ENCODE results near the gene ITGA8. TPM values are rescaled to one million over a fixed set of nuclear protein-coding genes. Genes with fewer than 3 reads are reported as not detected.

ITGA8 gene
- polyA plus RNA-seq, 12 donors: 7.0 to 12.9 (median 9.4) TPM; not detected in 1

GRCh38 chr10:15737656-15738055 is 17.9 kb upstream of the ITGA8 start:
- DNase-seq: no peak

- peak; percentile 90 for DNase-seq
These were observed 16.0 kb upstream of the ITGA8 start for GRCh38 chr10:15735763-15736162.

GRCh38 chr10:15730341-15730740 is 10.6 kb upstream of the ITGA8 start:
- no peak for DNase-seq

- DNase-seq: no peak
These were observed 10.2 kb upstream of the ITGA8 start for GRCh38 chr10:15729890-15730289.

GRCh38 chr10:15726042-15726441 is 6.3 kb upstream of the ITGA8 start:
- DNase-seq: no peak

GRCh38 chr10:15725603-15726002 is 5.9 kb upstream of the ITGA8 start:
- DNase-seq: no peak

- DNase-seq: no peak
These were observed 5.0 kb upstream of the ITGA8 start for GRCh38 chr10:15724683-15725082.

- no peak for DNase-seq
These were observed 4.1 kb upstream of the ITGA8 start for GRCh38 chr10:15723803-15724202.

GRCh38 chr10:15720635-15721287 is 1.0 kb upstream of the ITGA8 start:
- DNase-seq: no peak

GRCh38 chr10:15719049-15719898 is 448 bp downstream of the ITGA8 start:
- DNase-seq: no peak

- no peak for DNase-seq
These were observed 1.1 kb downstream of the ITGA8 start for GRCh38 chr10:15718694-15719048.

GRCh38 chr10:15715619-15716227 is 4.0 kb downstream of the ITGA8 start:
- DNase-seq: no peak

GRCh38 chr10:15714847-15715246 is 4.9 kb downstream of the ITGA8 start:
- DNase-seq: no peak

- no peak for DNase-seq
These were observed 6.8 kb downstream of the ITGA8 start for GRCh38 chr10:15712883-15713282.

GRCh38 chr10:15710455-15710854 is 9.3 kb downstream of the ITGA8 start:
- DNase-seq: no peak

GRCh38 chr10:15705298-15705697 is 14.4 kb downstream of the ITGA8 start:
- no peak for DNase-seq

GRCh38 chr10:15704581-15704968 is 15.1 kb downstream of the ITGA8 start:
- DNase-seq: no peak

- DNase-seq: no peak
These were observed 15.7 kb downstream of the ITGA8 start for GRCh38 chr10:15703944-15704580.

GRCh38 chr10:15703151-15703880 is 16.4 kb downstream of the ITGA8 start:
- DNase-seq: no peak

GRCh38 chr10:15700078-15700674 is 19.5 kb downstream of the ITGA8 start:
- DNase-seq: no peak

- no peak for DNase-seq
These were observed 23.9 kb downstream of the ITGA8 start for GRCh38 chr10:15695852-15696251.
